Type B pancreatic cell (in vitro differentiated cells): ENCODE data around the gene WBP1L. TPM values are rescaled to one million over a fixed set of nuclear protein-coding genes. Genes with fewer than 3 reads are reported as not detected.

Source experiments
- DNase-seq: peaks from one replicate; pipeline ENCODE4 v3.0.0; 2021; ENCODE audit warnings: mixed read lengths; ENCODE audit not compliant: unreplicated experiment; ENCODE audit errors: extremely low spot score
- H3K27ac Mint-ChIP-seq: 2 replicates; pipeline ENCODE4 v1.8.0; 2021; ENCODE audit warnings: mild to moderate bottlenecking, mixed read lengths
- H3K27me3 Mint-ChIP-seq: 2 replicates; pipeline ENCODE4 v1.8.0; 2021; ENCODE audit warnings: mixed read lengths
- H3K36me3 Mint-ChIP-seq: 2 replicates; pipeline ENCODE4 v1.8.0; 2021; ENCODE audit warnings: mixed read lengths
- H3K4me1 Mint-ChIP-seq: one replicate; pipeline ENCODE4 v1.8.0; 2021; ENCODE audit warnings: mixed read lengths; ENCODE audit not compliant: unreplicated experiment
- H3K4me3 Mint-ChIP-seq: 2 replicates; pipeline ENCODE4 v1.8.0; 2021; ENCODE audit warnings: mild to moderate bottlenecking, mixed read lengths
- H3K9me3 Mint-ChIP-seq: 2 replicates; pipeline ENCODE4 v1.8.0; 2021; ENCODE audit warnings: mixed read lengths
- CTCF ChIP-seq: fragments of 200-600 bp; sonication (generic); conservative IDR thresholded peaks from 2 replicates; pipeline ENCODE4 v1.5.0; 2021; ENCODE audit warnings: antibody characterized with exemption, mild to moderate bottlenecking
- total RNA-seq: library from RNA; stranded (reverse); gene quantifications from 2 replicates; pipeline ENCODE4 v1.2.1, GENCODE V29; 2021; ENCODE audit warnings: low replicate concordance

Gene WBP1L
- total RNA-seq, 1 donor from 2014 or later = 40.3 TPM

DNA sequence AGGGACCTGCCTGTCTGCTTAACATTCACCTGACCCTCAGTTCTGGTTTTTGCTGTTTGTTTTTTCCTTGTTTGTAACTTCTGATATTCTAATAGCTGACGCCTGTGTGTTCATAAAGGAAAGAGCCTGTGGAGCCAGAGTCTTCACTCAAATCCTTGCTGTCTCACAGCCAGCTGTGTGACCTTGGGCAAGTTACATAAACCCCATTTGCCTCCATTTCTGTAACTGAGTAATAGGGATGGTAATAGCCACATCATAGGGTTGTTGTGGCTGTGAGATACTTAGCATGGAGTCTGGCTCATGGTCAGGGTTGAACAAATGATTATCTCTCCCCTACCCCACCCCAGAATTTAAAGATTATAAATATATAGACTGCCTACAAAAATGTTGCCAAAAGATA is 27.0 kb downstream of the WBP1L start:
- H3K36me3 Mint-ChIP-seq = peaks cover under 1% of the 10 kb centered on the region
- no peak for DNase-seq
- no peaks in the 10 kb centered on the region for H3K9me3 Mint-ChIP-seq
- no peaks in the 10 kb centered on the region for H3K27me3 Mint-ChIP-seq
- peak overlapping the region; percentile 89 for H3K27ac Mint-ChIP-seq
- no peak for TF ChIP-seq CTCF
- peaks cover 59% of the 10 kb centered on the region for H3K4me1 Mint-ChIP-seq
- H3K4me3 Mint-ChIP-seq = no peak overlapping the region

DNA sequence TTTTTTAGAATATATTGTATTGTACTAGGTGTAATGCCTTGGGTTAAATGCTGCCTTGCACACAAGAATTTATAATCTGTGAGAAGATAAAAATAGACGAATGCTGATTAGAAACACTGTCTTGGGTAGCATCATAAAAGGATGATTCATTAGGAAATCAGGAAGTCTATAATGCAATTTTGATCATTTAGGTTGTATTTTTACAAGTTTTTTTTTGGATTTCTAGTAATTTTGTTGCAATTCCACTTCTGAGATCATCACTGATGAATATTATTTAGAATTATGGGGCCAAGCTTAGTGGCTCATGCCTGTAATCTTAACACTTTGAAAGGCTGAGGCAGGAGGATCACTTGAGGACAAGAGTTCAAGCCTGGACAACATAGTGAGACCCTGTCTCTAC is 29.6 kb downstream of the WBP1L start:
- no peak for TF ChIP-seq CTCF
- Mint-ChIP-seq H3K27ac (no peak overlapping the region), H3K27me3 (no peaks in the 10 kb centered on the region), H3K36me3 (no peaks in the 10 kb centered on the region), H3K4me1 (peaks cover 66% of the 10 kb centered on the region), H3K9me3 (no peaks in the 10 kb centered on the region), H3K4me3 (no peak overlapping the region)
- no peak for DNase-seq

GRCh38 chr10:102773986-102774385 is 30.2 kb downstream of the WBP1L start:
- H3K4me3 Mint-ChIP-seq = peak overlapping the region; percentile 42
- no peaks in the 10 kb centered on the region for H3K27me3 Mint-ChIP-seq
- DNase-seq = no peak
- TF ChIP-seq CTCF = no peak
- H3K9me3 Mint-ChIP-seq = no peaks in the 10 kb centered on the region
- no peaks in the 10 kb centered on the region for H3K36me3 Mint-ChIP-seq
- peak overlapping the region; percentile 69 for H3K27ac Mint-ChIP-seq
- H3K4me1 Mint-ChIP-seq = peaks cover 73% of the 10 kb centered on the region

GRCh38 chr10:102775201-102775934 is 31.6 kb downstream of the WBP1L start:
- no peak for TF ChIP-seq CTCF
- H3K36me3 Mint-ChIP-seq = peaks cover 5% of the 10 kb centered on the region
- no peak for DNase-seq
- H3K27ac Mint-ChIP-seq = peak overlapping the region; percentile 92
- H3K4me3 Mint-ChIP-seq = peak overlapping the region; percentile 82
- peaks cover 69% of the 10 kb centered on the region for H3K4me1 Mint-ChIP-seq
- no peaks in the 10 kb centered on the region for H3K9me3 Mint-ChIP-seq
- no peaks in the 10 kb centered on the region for H3K27me3 Mint-ChIP-seq

GRCh38 chr10:102775935-102776669 is 32.4 kb downstream of the WBP1L start:
- peaks cover 5% of the 10 kb centered on the region for H3K36me3 Mint-ChIP-seq
- H3K4me3 Mint-ChIP-seq = peak overlapping the region; percentile 82
- no peaks in the 10 kb centered on the region for H3K9me3 Mint-ChIP-seq
- peak overlapping the region; percentile 92 for H3K27ac Mint-ChIP-seq
- no peaks in the 10 kb centered on the region for H3K27me3 Mint-ChIP-seq
- no peak for DNase-seq
- H3K4me1 Mint-ChIP-seq = peaks cover 68% of the 10 kb centered on the region
- no peak for TF ChIP-seq CTCF
